ENCODE measurements around the gene DDX55. TPM values are rescaled to one million over a fixed set of nuclear protein-coding genes. Genes with fewer than 3 reads are reported as not detected.

Gene DDX55
- total and polyA plus RNA-seq, 2 experiments from 2014 or later = 39.8 to 53.3 TPM

GRCh38 chr12:123667771-123668170 lies 65.9 kb downstream of the DDX55 start:
- no peak overlapping the region for H2AFZ ChIP-seq

More at GRCh38 chr12:123667771-123668170, 65.9 kb downstream of the DDX55 start:
- Histone ChIP-seq H3K9me2 (ENCODE audit: insufficient read depth) (no peaks in the 10 kb centered on the region), H3F3A (replicated peaks; ENCODE audit: low read depth) (no peaks in the 10 kb centered on the region), H3K79me2 (replicated peaks; ENCODE audit: insufficient read depth) (no peaks in the 10 kb centered on the region), H3K4me1 (ENCODE audit: insufficient read depth) (no peaks in the 10 kb centered on the region), H4K20me1 (replicated peaks; ENCODE audit: insufficient read depth) (no peaks in the 10 kb centered on the region), H3K4me3 (no peak overlapping the region), H3K4me2 (no peak overlapping the region), H3K27ac (ENCODE audit: low read depth) (no peak overlapping the region), H3K27me3 (ENCODE audit: insufficient read depth) (no peaks in the 10 kb centered on the region), H3K36me3 (ENCODE audit: insufficient read depth) (no peaks in the 10 kb centered on the region)
- Mint-ChIP-seq H3K4me3 (no peak overlapping the region), H3K4me1 (no peaks in the 10 kb centered on the region), H3K36me3 (ENCODE audit: low read depth) (peaks cover 9% of the 10 kb centered on the region; the same call in 2 of the 3 replicates), H3K27ac (no peak overlapping the region), H3K27me3 (ENCODE audit: insufficient read depth, low read depth, poor library complexity) (peaks cover 2% of the 10 kb centered on the region), H3K9me3 (no peaks in the 10 kb centered on the region; the same call in 2 of the 3 replicates)
- DNase-seq (ENCODE audit: low spot score) = no peak
- TF ChIP-seq ZNF462 (CRISPR knock-in tag; IDR thresholded peaks at IDR 0.05) = no peak
- TF ChIP-seq POLR2AphosphoS5 (IDR thresholded peaks at IDR 0.05; ENCODE audit: low read depth) = no peak
- TF ChIP-seq CTCF (conservative IDR thresholded peaks at IDR 0.05; ENCODE audit: low read depth in 2 of 2) = no peak
- TF ChIP-seq NANOG (IDR thresholded peaks at IDR 0.05; ENCODE audit: borderline replicate concordance) = no peak
- no peak for TF ChIP-seq STAT1 (IDR thresholded peaks at IDR 0.05; ENCODE audit: unreplicated experiment)
- no peak for TF ChIP-seq EZH2phosphoT487 (IDR thresholded peaks at IDR 0.05; ENCODE audit: unreplicated experiment)
- no peak for TF ChIP-seq ETS1 (IDR thresholded peaks at IDR 0.05)
- TF ChIP-seq EZH2 (IDR thresholded peaks at IDR 0.05; ENCODE audit: low read depth, unreplicated experiment) = no peak
- no peak for TF ChIP-seq ZNF114 (CRISPR knock-in tag; IDR thresholded peaks at IDR 0.05)
- TF ChIP-seq JUNB (IDR thresholded peaks at IDR 0.05; ENCODE audit: unreplicated experiment) = no peak
- no peak for TF ChIP-seq CREB1 (CRISPR knock-in tag; IDR thresholded peaks at IDR 0.05; ENCODE audit: low read depth)
- ATAC-seq = no peak

All from GM23338 (cell line).